ENCODE results near the gene ZC3H12D.

- TF ChIP-seq CTCF (conservative IDR thresholded peaks at IDR 0.05; ENCODE audit: low read depth, low read length) (no peak), EZH2 (IDR thresholded peaks at IDR 0.05; ENCODE audit: low read length, unreplicated experiment) (no peak)
Observed at GRCh38 chr6:149452037-149452939, 32.5 kb downstream of the ZC3H12D start.

Measured in PC-3 (cell line).